ENCODE data around the gene RPGRIP1. TPM values are rescaled to one million over a fixed set of nuclear protein-coding genes. Genes with fewer than 3 reads are reported as not detected.

Gene RPGRIP1
- total RNA-seq, 2 donors from 2014 or later, result 0.40 TPM; not detected in 1

DNA sequence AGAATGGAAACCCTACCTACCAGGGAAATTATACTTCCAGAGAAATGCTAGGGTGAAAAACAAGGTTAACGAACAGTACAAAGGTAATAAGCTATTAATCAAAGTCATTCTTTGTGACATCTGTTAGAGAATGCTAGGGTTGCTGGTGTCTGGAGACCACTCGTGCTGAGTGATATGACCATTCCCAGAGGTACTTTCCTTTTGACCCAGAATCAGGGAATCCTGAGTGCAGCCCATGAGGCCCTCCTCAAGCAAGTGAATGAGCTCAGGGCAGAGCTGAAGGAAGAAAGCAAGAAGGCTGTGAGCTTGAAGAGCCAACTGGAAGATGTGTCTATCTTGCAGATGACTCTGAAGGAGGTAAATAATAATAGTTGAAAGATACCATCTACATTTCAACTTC lies 31.7 kb downstream of the RPGRIP1 start:
- DNase-seq, result no peak
- H3K27ac ChIP-seq, result no peak overlapping the region
- no peaks in the 10 kb centered on the region for H3K36me3 ChIP-seq
- TF ChIP-seq, protein P1, sequence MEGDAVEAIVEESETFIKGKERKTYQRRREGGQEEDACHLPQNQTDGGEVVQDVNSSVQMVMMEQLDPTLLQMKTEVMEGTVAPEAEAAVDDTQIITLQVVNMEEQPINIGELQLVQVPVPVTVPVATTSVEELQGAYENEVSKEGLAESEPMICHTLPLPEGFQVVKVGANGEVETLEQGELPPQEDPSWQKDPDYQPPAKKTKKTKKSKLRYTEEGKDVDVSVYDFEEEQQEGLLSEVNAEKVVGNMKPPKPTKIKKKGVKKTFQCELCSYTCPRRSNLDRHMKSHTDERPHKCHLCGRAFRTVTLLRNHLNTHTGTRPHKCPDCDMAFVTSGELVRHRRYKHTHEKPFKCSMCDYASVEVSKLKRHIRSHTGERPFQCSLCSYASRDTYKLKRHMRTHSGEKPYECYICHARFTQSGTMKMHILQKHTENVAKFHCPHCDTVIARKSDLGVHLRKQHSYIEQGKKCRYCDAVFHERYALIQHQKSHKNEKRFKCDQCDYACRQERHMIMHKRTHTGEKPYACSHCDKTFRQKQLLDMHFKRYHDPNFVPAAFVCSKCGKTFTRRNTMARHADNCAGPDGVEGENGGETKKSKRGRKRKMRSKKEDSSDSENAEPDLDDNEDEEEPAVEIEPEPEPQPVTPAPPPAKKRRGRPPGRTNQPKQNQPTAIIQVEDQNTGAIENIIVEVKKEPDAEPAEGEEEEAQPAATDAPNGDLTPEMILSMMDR (IDR thresholded peaks at IDR 0.05), result no peak
- no peaks in the 10 kb centered on the region for H3K27me3 ChIP-seq
- H3K9ac ChIP-seq (ENCODE audit: low read depth in 2 of 2, low read length in 2 of 2), result no peak overlapping the region
- H3K9me3 ChIP-seq, result no peaks in the 10 kb centered on the region
- peaks cover 4% of the 10 kb centered on the region for H3K4me1 ChIP-seq
- no peak overlapping the region for H3K4me3 ChIP-seq
- intact Hi-C loops (cut with DNase I), result no loop called here

DNA sequence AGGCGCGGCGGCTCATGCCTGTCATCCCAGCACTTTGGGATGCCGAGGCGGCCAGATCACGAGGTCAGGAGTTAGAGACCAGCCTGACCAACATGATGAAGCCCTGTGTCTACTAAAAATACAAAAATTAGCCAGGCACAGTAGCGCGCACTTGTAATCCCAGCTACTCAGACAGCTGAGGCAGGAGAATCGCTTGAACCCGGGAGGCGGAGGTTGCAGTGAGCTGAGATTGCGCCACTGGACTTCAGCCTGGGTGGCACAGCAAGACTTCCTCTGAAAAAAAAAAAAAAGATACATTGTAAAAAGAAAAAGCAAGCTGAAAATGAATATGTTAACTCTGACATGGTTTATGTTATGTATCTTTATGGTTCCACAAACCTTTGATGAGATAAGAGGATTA lies 33.6 kb downstream of the RPGRIP1 start:
- H3K27ac ChIP-seq, result no peak overlapping the region
- no peak for DNase-seq
- no peaks in the 10 kb centered on the region for H3K9me3 ChIP-seq
- no peak overlapping the region for H3K4me3 ChIP-seq
- intact Hi-C loops (cut with DNase I), result no loop called here
- no peaks in the 10 kb centered on the region for H3K36me3 ChIP-seq
- H3K27me3 ChIP-seq, result no peaks in the 10 kb centered on the region
- TF ChIP-seq, protein P1 (IDR thresholded peaks at IDR 0.05), result no peak
- H3K4me1 ChIP-seq, result no peaks in the 10 kb centered on the region
- H3K9ac ChIP-seq (ENCODE audit: low read depth in 2 of 2, low read length in 2 of 2), result no peak overlapping the region

DNA sequence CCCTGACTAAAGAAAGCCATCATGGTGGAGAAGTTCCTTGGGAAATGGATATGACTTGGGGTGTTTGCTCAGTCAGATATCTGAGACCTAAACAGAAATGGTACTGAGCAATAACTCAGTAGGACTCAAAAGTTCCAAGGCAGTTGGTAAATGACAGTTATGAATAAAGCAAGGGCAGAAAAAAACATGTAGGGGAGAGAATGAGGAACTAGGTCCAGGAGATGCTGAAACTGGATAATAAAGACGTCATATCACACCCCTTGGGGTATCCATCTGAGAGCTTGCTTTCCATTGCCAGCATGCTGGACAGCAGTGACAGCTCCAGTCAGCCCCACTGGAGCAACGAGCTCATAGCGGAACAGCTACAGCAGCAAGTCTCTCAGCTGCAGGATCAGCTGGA lies 37.5 kb downstream of the RPGRIP1 start:
- Histone ChIP-seq H3K36me3 (no peaks in the 10 kb centered on the region), H3K4me1 (no peaks in the 10 kb centered on the region), H3K4me3 (no peak overlapping the region), H3K9ac (ENCODE audit: low read depth in 2 of 2, low read length in 2 of 2) (no peak overlapping the region), H3K27me3 (no peaks in the 10 kb centered on the region), H3K9me3 (no peaks in the 10 kb centered on the region), H3K27ac (no peak overlapping the region)
- TF ChIP-seq, protein P1 (IDR thresholded peaks at IDR 0.05), result no peak
- DNase-seq, result no peak
- intact Hi-C loops (cut with DNase I), result no loop called here

DNA sequence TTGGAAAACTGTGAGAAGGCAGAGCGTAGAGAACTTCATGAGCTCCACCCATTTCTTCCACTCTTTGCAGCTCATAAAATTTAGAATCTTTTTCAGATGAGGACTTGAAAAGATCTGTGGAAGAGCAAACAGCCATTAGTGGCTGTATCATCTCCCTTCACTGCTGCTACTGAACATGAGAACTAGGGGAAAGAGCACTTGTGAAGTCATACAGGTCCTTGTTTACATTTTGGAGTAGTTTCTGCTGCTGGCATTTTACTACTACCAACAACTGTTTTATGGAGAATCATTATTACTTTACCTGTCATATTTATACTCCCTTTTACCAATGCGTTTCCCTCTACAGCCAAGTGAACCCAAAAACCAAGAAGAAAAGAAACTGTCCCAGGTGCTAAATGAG lies 41.0 kb downstream of the RPGRIP1 start:
- intact Hi-C loops (cut with DNase I), result no loop called here
- H3K4me1 ChIP-seq, result no peaks in the 10 kb centered on the region
- no peaks in the 10 kb centered on the region for H3K9me3 ChIP-seq
- no peak overlapping the region for H3K27ac ChIP-seq
- H3K36me3 ChIP-seq, result no peaks in the 10 kb centered on the region
- no peak overlapping the region for H3K9ac ChIP-seq (ENCODE audit: low read depth in 2 of 2, low read length in 2 of 2)
- no peak overlapping the region for H3K4me3 ChIP-seq
- DNase-seq, result no peak
- TF ChIP-seq, protein P1 (IDR thresholded peaks at IDR 0.05), result no peak
- no peaks in the 10 kb centered on the region for H3K27me3 ChIP-seq

DNA sequence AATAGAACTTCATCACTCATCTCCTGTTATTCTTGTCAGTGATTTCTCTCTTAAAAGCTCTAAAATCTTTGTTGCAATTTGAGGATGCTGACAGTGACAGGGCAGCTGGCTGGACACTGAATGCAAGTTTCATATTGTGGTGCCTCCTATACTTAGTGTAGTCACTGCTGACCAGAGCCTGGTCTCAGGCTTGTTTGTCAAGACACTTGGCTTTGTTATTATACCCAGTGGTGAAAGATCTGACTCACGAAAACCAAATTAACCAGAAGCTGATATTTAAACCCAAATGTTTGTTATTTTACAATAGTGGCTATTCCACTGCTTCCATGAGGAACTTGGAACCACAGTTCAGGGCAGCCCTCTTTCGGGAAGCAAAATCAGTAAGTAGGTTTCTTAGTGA lies 42.8 kb downstream of the RPGRIP1 start:
- intact Hi-C loops (cut with DNase I), result no loop called here
- Histone ChIP-seq H3K27ac (no peak overlapping the region), H3K36me3 (no peaks in the 10 kb centered on the region), H3K9me3 (no peaks in the 10 kb centered on the region), H3K4me3 (no peak overlapping the region), H3K9ac (ENCODE audit: low read depth in 2 of 2, low read length in 2 of 2) (no peak overlapping the region), H3K4me1 (no peaks in the 10 kb centered on the region), H3K27me3 (no peaks in the 10 kb centered on the region)
- no peak for DNase-seq
- TF ChIP-seq, protein P1 (IDR thresholded peaks at IDR 0.05), result no peak

DNA sequence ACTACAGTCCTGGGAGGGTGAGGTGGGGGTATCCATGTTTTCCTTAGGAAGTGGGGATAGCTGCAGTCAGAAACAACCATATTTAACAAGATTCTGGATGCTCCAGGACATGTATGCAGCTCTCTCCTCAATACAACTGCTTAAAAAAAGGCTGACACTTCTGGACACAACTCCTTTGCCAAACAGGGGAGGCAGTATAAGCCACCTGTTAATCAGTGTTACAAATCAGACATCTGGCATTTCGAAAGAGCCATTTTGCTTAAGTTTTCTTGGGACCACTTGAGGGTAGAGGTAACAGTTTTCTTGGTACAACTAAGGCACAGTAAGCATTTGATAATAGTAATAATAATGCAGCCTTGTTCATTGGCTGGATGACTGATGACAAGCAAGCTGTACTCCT lies 47.1 kb downstream of the RPGRIP1 start:
- no peak for DNase-seq
- H3K27ac ChIP-seq, result no peak overlapping the region
- no peaks in the 10 kb centered on the region for H3K4me1 ChIP-seq
- TF ChIP-seq, protein P1 (IDR thresholded peaks at IDR 0.05), result no peak
- intact Hi-C loops (cut with DNase I), result no loop called here
- H3K36me3 ChIP-seq, result no peaks in the 10 kb centered on the region
- no peaks in the 10 kb centered on the region for H3K9me3 ChIP-seq
- no peaks in the 10 kb centered on the region for H3K27me3 ChIP-seq
- H3K4me3 ChIP-seq, result no peak overlapping the region
- H3K9ac ChIP-seq (ENCODE audit: low read depth in 2 of 2, low read length in 2 of 2), result no peak overlapping the region

All from colonic mucosa (tissue), 4 donors.